Measurements from ENCODE around the gene HNF1B.

The HNF1B gene

GRCh38 chr17:37772982-37773381, 28.1 kb upstream of the HNF1B start:
- peaks cover 5 to 7% of the 10 kb centered on the region in 2 donors for H3K4me1 Mint-ChIP-seq (ENCODE audit: low read depth in 2 of 2)
- DNase-seq = no peak
- no peak for ATAC-seq (replicated peaks)
- H3K36me3 Mint-ChIP-seq (ENCODE audit: insufficient read depth) = no peaks in the 10 kb centered on the region
- peaks cover 11 to 15% of the 10 kb centered on the region in 2 donors for H3K27me3 Mint-ChIP-seq
- no peak overlapping the region for H3K27ac Mint-ChIP-seq
- H3K4me3 Mint-ChIP-seq = no peak overlapping the region
- H3K9me3 Mint-ChIP-seq = no peaks in the 10 kb centered on the region

- Mint-ChIP-seq H3K36me3 (ENCODE audit: insufficient read depth) (no peaks in the 10 kb centered on the region), H3K27ac (no peak overlapping the region), H3K4me3 (no peak overlapping the region), H3K27me3 (peaks cover 22 to 27% of the 10 kb centered on the region in 2 donors), H3K4me1 (ENCODE audit: low read depth in 2 of 2) (peaks cover 5 to 7% of the 10 kb centered on the region in 2 donors), H3K9me3 (no peaks in the 10 kb centered on the region)
- DNase-seq (peak in 1 of 3 experiments; percentile 8), ATAC-seq (replicated peaks) (no peak)
Measured at GRCh38 chr17:37770631-37771518, 26.0 kb upstream of the HNF1B start.

GRCh38 chr17:37769050-37769449, 24.2 kb upstream of the HNF1B start:
- DNase-seq = no peak
- Mint-ChIP-seq H3K36me3 (ENCODE audit: insufficient read depth) (peaks cover 4% of the 10 kb centered on the region), H3K4me1 (ENCODE audit: low read depth in 2 of 2) (peaks cover 7 to 13% of the 10 kb centered on the region in 2 donors), H3K4me3 (no peak overlapping the region), H3K9me3 (no peaks in the 10 kb centered on the region), H3K27ac (no peak overlapping the region), H3K27me3 (peaks cover 27 to 33% of the 10 kb centered on the region in 2 donors)
- ATAC-seq (replicated peaks) = no peak

- H3K27me3 Mint-ChIP-seq = peaks cover 27 to 33% of the 10 kb centered on the region in 2 donors
Measured at GRCh38 chr17:37768438-37768837, 23.6 kb upstream of the HNF1B start.

GRCh38 chr17:37766971-37767370, 22.1 kb upstream of the HNF1B start:
- no peak for ATAC-seq (replicated peaks)
- peaks cover 4% of the 10 kb centered on the region for H3K36me3 Mint-ChIP-seq (ENCODE audit: insufficient read depth)
- DNase-seq = no peak
- peak overlapping the region in 1 of 2 donors; percentile 6 for H3K27ac Mint-ChIP-seq
- no peaks in the 10 kb centered on the region for H3K9me3 Mint-ChIP-seq
- H3K4me3 Mint-ChIP-seq = no peak overlapping the region
- peaks cover 7 to 13% of the 10 kb centered on the region in 2 donors for H3K4me1 Mint-ChIP-seq (ENCODE audit: low read depth in 2 of 2)
- H3K27me3 Mint-ChIP-seq = peaks cover 34 to 42% of the 10 kb centered on the region in 2 donors

More at GRCh38 chr17:37768438-37768837, 23.6 kb upstream of the HNF1B start:
- no peak overlapping the region for H3K27ac Mint-ChIP-seq
- no peaks in the 10 kb centered on the region for H3K9me3 Mint-ChIP-seq
- no peak overlapping the region for H3K4me3 Mint-ChIP-seq
- peaks cover 4% of the 10 kb centered on the region for H3K36me3 Mint-ChIP-seq (ENCODE audit: insufficient read depth)
- peaks cover 7 to 13% of the 10 kb centered on the region in 2 donors for H3K4me1 Mint-ChIP-seq (ENCODE audit: low read depth in 2 of 2)
- no peak for DNase-seq
- ATAC-seq (replicated peaks) = no peak

GRCh38 chr17:37764383-37764782, 19.5 kb upstream of the HNF1B start:
- H3K4me1 Mint-ChIP-seq (ENCODE audit: low read depth in 2 of 2) = peaks cover 3 to 13% of the 10 kb centered on the region in 2 donors
- DNase-seq (no peak), ATAC-seq (replicated peaks) (no peak)
- no peaks in the 10 kb centered on the region for H3K9me3 Mint-ChIP-seq
- H3K4me3 Mint-ChIP-seq = no peak overlapping the region
- peaks cover 47 to 50% of the 10 kb centered on the region in 2 donors for H3K27me3 Mint-ChIP-seq
- H3K27ac Mint-ChIP-seq = no peak overlapping the region
- H3K36me3 Mint-ChIP-seq (ENCODE audit: insufficient read depth) = peaks cover 4% of the 10 kb centered on the region

- H3K27ac Mint-ChIP-seq = no peak overlapping the region
- no peak for DNase-seq
- no peak for ATAC-seq (replicated peaks)
- peaks cover 59 to 62% of the 10 kb centered on the region in 2 donors for H3K27me3 Mint-ChIP-seq
- H3K4me1 Mint-ChIP-seq (ENCODE audit: low read depth in 2 of 2) = peaks cover 3 to 13% of the 10 kb centered on the region in 2 donors
- no peak overlapping the region for H3K4me3 Mint-ChIP-seq
- peaks cover 4% of the 10 kb centered on the region for H3K36me3 Mint-ChIP-seq (ENCODE audit: insufficient read depth)
- H3K9me3 Mint-ChIP-seq = no peaks in the 10 kb centered on the region
Measured at GRCh38 chr17:37762666-37763065, 17.8 kb upstream of the HNF1B start.

- no peak overlapping the region for H3K4me3 Mint-ChIP-seq
- H3K4me1 Mint-ChIP-seq (ENCODE audit: low read depth in 2 of 2) = peaks cover 3 to 13% of the 10 kb centered on the region in 2 donors
- no peaks in the 10 kb centered on the region for H3K9me3 Mint-ChIP-seq
- peaks cover 59% of the 10 kb centered on the region in 2 donors for H3K27me3 Mint-ChIP-seq
- DNase-seq = no peak
- ATAC-seq (replicated peaks) = no peak
- no peak overlapping the region for H3K27ac Mint-ChIP-seq
- H3K36me3 Mint-ChIP-seq (ENCODE audit: insufficient read depth) = peaks cover 4% of the 10 kb centered on the region
Measured at GRCh38 chr17:37761961-37762360, 17.1 kb upstream of the HNF1B start.

- Mint-ChIP-seq H3K27me3 (peaks cover 58 to 65% of the 10 kb centered on the region in 2 donors), H3K4me3 (no peak overlapping the region), H3K36me3 (ENCODE audit: insufficient read depth) (peaks cover 4% of the 10 kb centered on the region), H3K27ac (no peak overlapping the region), H3K4me1 (ENCODE audit: low read depth in 2 of 2) (peaks cover 3 to 13% of the 10 kb centered on the region in 2 donors), H3K9me3 (no peaks in the 10 kb centered on the region)
- ATAC-seq (replicated peaks) (no peak), DNase-seq (no peak)
Measured at GRCh38 chr17:37761059-37761458, 16.2 kb upstream of the HNF1B start.

- H3K4me1 Mint-ChIP-seq (ENCODE audit: low read depth in 2 of 2) = peaks cover 0 to 1% of the 10 kb centered on the region in 2 donors
- no peak for ATAC-seq (replicated peaks)
- H3K27ac Mint-ChIP-seq = no peak overlapping the region
- no peaks in the 10 kb centered on the region for H3K36me3 Mint-ChIP-seq (ENCODE audit: insufficient read depth)
- peaks cover 53 to 81% of the 10 kb centered on the region in 2 donors for H3K27me3 Mint-ChIP-seq
- no peak overlapping the region for H3K4me3 Mint-ChIP-seq
- DNase-seq = no peak
- H3K9me3 Mint-ChIP-seq = no peaks in the 10 kb centered on the region
Measured at GRCh38 chr17:37759014-37759637, 14.3 kb upstream of the HNF1B start.

GRCh38 chr17:37756051-37756450, 11.2 kb upstream of the HNF1B start:
- no peak for DNase-seq
- H3K4me3 Mint-ChIP-seq = no peak overlapping the region
- no peaks in the 10 kb centered on the region for H3K36me3 Mint-ChIP-seq (ENCODE audit: insufficient read depth)

GRCh38 chr17:37755455-37755854, 10.6 kb upstream of the HNF1B start:
- no peak for ATAC-seq (replicated peaks)
- peaks cover 46 to 87% of the 10 kb centered on the region in 2 donors for H3K27me3 Mint-ChIP-seq
- no peaks in the 10 kb centered on the region for H3K36me3 Mint-ChIP-seq (ENCODE audit: insufficient read depth)
- H3K4me3 Mint-ChIP-seq = no peak overlapping the region
- DNase-seq = no peak
- H3K27ac Mint-ChIP-seq = no peak overlapping the region
- no peaks in the 10 kb centered on the region for H3K9me3 Mint-ChIP-seq
- no peaks in the 10 kb centered on the region for H3K4me1 Mint-ChIP-seq (ENCODE audit: low read depth in 2 of 2)

More at GRCh38 chr17:37756051-37756450, 11.2 kb upstream of the HNF1B start:
- H3K27me3 Mint-ChIP-seq = peaks cover 47 to 87% of the 10 kb centered on the region in 2 donors
- no peak overlapping the region for H3K27ac Mint-ChIP-seq
- no peaks in the 10 kb centered on the region for H3K4me1 Mint-ChIP-seq (ENCODE audit: low read depth in 2 of 2)
- H3K9me3 Mint-ChIP-seq = no peaks in the 10 kb centered on the region
- ATAC-seq (replicated peaks) = no peak

- DNase-seq = no peak
- H3K9me3 Mint-ChIP-seq = no peaks in the 10 kb centered on the region
- peaks cover 43 to 82% of the 10 kb centered on the region in 2 donors for H3K27me3 Mint-ChIP-seq
- no peaks in the 10 kb centered on the region for H3K36me3 Mint-ChIP-seq (ENCODE audit: insufficient read depth)
- ATAC-seq (replicated peaks) = no peak
- H3K4me3 Mint-ChIP-seq = no peak overlapping the region
- no peaks in the 10 kb centered on the region for H3K4me1 Mint-ChIP-seq (ENCODE audit: low read depth in 2 of 2)
- H3K27ac Mint-ChIP-seq = no peak overlapping the region
Measured at GRCh38 chr17:37754363-37754762, 9.5 kb upstream of the HNF1B start.

GRCh38 chr17:37752482-37752881, 7.6 kb upstream of the HNF1B start:
- ATAC-seq (replicated peaks) = no peak
- Mint-ChIP-seq H3K27me3 (peaks cover 43 to 80% of the 10 kb centered on the region in 2 donors), H3K27ac (no peak overlapping the region), H3K4me3 (no peak overlapping the region), H3K9me3 (no peaks in the 10 kb centered on the region), H3K4me1 (ENCODE audit: low read depth in 2 of 2) (no peaks in the 10 kb centered on the region), H3K36me3 (ENCODE audit: insufficient read depth) (no peaks in the 10 kb centered on the region)
- DNase-seq = no peak
